GM12878 (cell line): ENCODE data around the gene IRAK3. TPM values are rescaled to one million over a fixed set of nuclear protein-coding genes. Genes with fewer than 3 reads are reported as not detected.

Experiments
- ATAC-seq: fragments of 200-7000 bp; cut with Tn5 transposase; 3 replicates; pipeline ENCODE4 v1.9.1; 2020; ENCODE audit warnings: mild to moderate bottlenecking, moderate library complexity
- BruUV-seq: library from RNA; stranded (reverse); fragments of 400-500 nt; replicated peaks from 2 replicates; lab custom pipeline; 2021; lab: Mats Ljungman, UMichigan
- CTCF ChIA-PET: fragments of 300-600 bp; sonication (Branson Sonifier 250); formaldehyde crosslinking; extraction: SDS; loops from one replicate; lab custom pipeline; 2021; ENCODE audit warnings: inconsistent platforms; lab: Yijun Ruan, JAX
- POLR2A ChIA-PET: fragments of 350-600 bp; formaldehyde crosslinking; extraction: SDS; loops from one replicate; lab custom pipeline; 2021; ENCODE audit warnings: inconsistent platforms; lab: Charles Lee
- RAD21 ChIA-PET: fragments of 300-600 bp; sonication (Branson Sonifier 250); formaldehyde crosslinking; loops from one replicate; lab custom pipeline; 2023; ENCODE audit warnings: antibody characterized with exemption; ENCODE audit not compliant: unreplicated experiment; lab: Charles Lee
- SMC1A ChIA-PET: fragments of 300-600 bp; sonication (Branson Sonifier 250); formaldehyde crosslinking; loops from one replicate; lab custom pipeline; 2023; ENCODE audit not compliant: unreplicated experiment, uncharacterized antibody; lab: Charles Lee
- DNase-seq: peaks from one replicate; pipeline ENCODE4 v3.0.0-alpha.2; 2011; ENCODE audit warnings: low read depth, low spot score
- FAIRE-seq: peaks from 3 replicates; lab custom pipeline; 2011; peaks lifted over from hg19 to GRCh38; lab: Jason Lieb, UNC
- H2AFZ ChIP-seq: 2 replicates; pipeline ENCODE4 v1.6.0; 2011; ENCODE audit warnings: low read depth, low read length, control low read depth; ENCODE audit not compliant: control insufficient read depth
- H3K27ac ChIP-seq: 2 replicates; pipeline ENCODE4 v1.5.1; 2011; ENCODE audit warnings: control low read depth; ENCODE audit not compliant: control insufficient read depth, insufficient read depth
- H3K27me3 ChIP-seq, 2 experiments: replicated peaks in 1 of 2; 2 replicates each; pipeline versions ENCODE4 v1.6.0 to v1.6.1; 2011; ENCODE audit warnings: low read length in 1 of 2; ENCODE audit not compliant: control insufficient read depth in 2 of 2, insufficient read depth in 2 of 2
- H3K36me3 ChIP-seq, 2 experiments: 2 replicates each; pipeline ENCODE4 v1.5.1; 2011; ENCODE audit warnings: low read length in 1 of 2; ENCODE audit not compliant: control insufficient read depth in 2 of 2, insufficient read depth in 2 of 2
- H3K4me1 ChIP-seq: 2 replicates; pipeline ENCODE4 v1.6.1; 2011; ENCODE audit warnings: mild to moderate bottlenecking, low read length, moderate library complexity, mixed read lengths; ENCODE audit not compliant: control insufficient read depth, insufficient read depth
- H3K4me2 ChIP-seq: 2 replicates; pipeline ENCODE4 v1.6.0; 2011; ENCODE audit warnings: control low read depth; ENCODE audit not compliant: control insufficient read depth, insufficient read depth
- H3K4me3 ChIP-seq: fragments of 200-600 bp; sonication (generic); 2 replicates; pipeline ENCODE4 v1.5.1; 2016
- H3K79me2 ChIP-seq: 2 replicates; pipeline ENCODE4 v1.6.0; 2011; ENCODE audit warnings: low read length; ENCODE audit not compliant: control insufficient read depth, insufficient read depth
- H3K9ac ChIP-seq: 2 replicates; pipeline ENCODE4 v1.8.0; 2011; ENCODE audit warnings: low read length, control low read depth, mixed read lengths; ENCODE audit not compliant: control insufficient read depth, insufficient read depth
- H3K9me3 ChIP-seq: replicated peaks from 3 replicates; pipeline ENCODE4 v1.5.1; 2011; ENCODE audit warnings: mild to moderate bottlenecking, low read length; ENCODE audit not compliant: control insufficient read depth, insufficient read depth
- H4K20me1 ChIP-seq: 2 replicates; pipeline ENCODE4 v1.6.0; 2011; ENCODE audit not compliant: control insufficient read depth, insufficient read depth
- BCL3 ChIP-seq: IDR thresholded peaks from 2 replicates; pipeline ENCODE4 v1.6.1; 2011; ENCODE audit warnings: borderline replicate concordance, low read depth, mild to moderate bottlenecking, moderate library complexity, low read length; ENCODE audit not compliant: insufficient read depth, poor library complexity, severe bottlenecking
- CBX3 ChIP-seq: fragments of 200-600 bp; sonication (generic); IDR thresholded peaks from 2 replicates; pipeline ENCODE4 v1.6.1; 2016; ENCODE audit warnings: low read depth, borderline replicate concordance
- ESRRA ChIP-seq: IDR thresholded peaks from 2 replicates; pipeline ENCODE4 v1.6.1; 2012; ENCODE audit warnings: mild to moderate bottlenecking, low read length, improper control_type of control experiment
- HDAC6 ChIP-seq: fragments of 200-600 bp; sonication (generic); IDR thresholded peaks from one replicate; pipeline ENCODE4 v1.8.0; 2017; ENCODE audit warnings: antibody characterized with exemption; ENCODE audit not compliant: unreplicated experiment
- JUND ChIP-seq: IDR thresholded peaks from 2 replicates; pipeline ENCODE4 v1.6.1; 2012; ENCODE audit warnings: low read depth, mild to moderate bottlenecking, low read length, improper control_type of control experiment, moderate library complexity
- MTA2 ChIP-seq: fragments of 450-650 bp; IDR thresholded peaks from 2 replicates; pipeline ENCODE4 v1.6.1; 2016; ENCODE audit warnings: low read depth, mild to moderate bottlenecking, moderate library complexity
- POLR2A ChIP-seq: IDR thresholded peaks from 2 replicates; pipeline ENCODE4 v1.6.1; 2011; ENCODE audit warnings: low read depth, mild to moderate bottlenecking, low read length
- RBBP5 ChIP-seq: fragments of 200-600 bp; sonication (generic); conservative IDR thresholded peaks from 2 replicates; pipeline ENCODE4 v1.6.1; 2016
- RCOR1 ChIP-seq: conservative IDR thresholded peaks from 2 replicates; pipeline ENCODE4 v1.6.1; 2012; ENCODE audit warnings: low read depth, low read length, improper control_type of control experiment
- RFX5 ChIP-seq: IDR thresholded peaks from 2 replicates; pipeline ENCODE4 v1.6.1; 2011; ENCODE audit warnings: low read depth, low read length, improper control_type of control experiment
- SKIL ChIP-seq: fragments of 450-650 bp; IDR thresholded peaks from 2 replicates; pipeline ENCODE4 v1.6.1; 2017; ENCODE audit warnings: mild to moderate bottlenecking, low read depth, inconsistent platforms; ENCODE audit not compliant: poor library complexity, severe bottlenecking
- SMAD5 ChIP-seq: IDR thresholded peaks from 2 replicates; pipeline ENCODE4 v1.6.1; 2016; ENCODE audit warnings: antibody characterized with exemption, low read depth
- TBL1XR1 ChIP-seq: IDR thresholded peaks from 2 replicates; pipeline ENCODE4 v1.6.1; 2012; ENCODE audit warnings: low read depth, low read length, improper control_type of control experiment
- USF2 ChIP-seq: IDR thresholded peaks from 2 replicates; pipeline ENCODE4 v1.6.1; 2011; ENCODE audit warnings: low read depth, low read length, improper control_type of control experiment, borderline replicate concordance
- ZNF622 ChIP-seq: fragments of 450-650 bp; IDR thresholded peaks from 2 replicates; pipeline ENCODE4 v1.6.1; 2017; ENCODE audit warnings: mild to moderate bottlenecking, inconsistent platforms
- WGBS: methylation state at CpG from one replicate; pipeline ENCODE4 v1.1.6; 2016; ENCODE audit warnings: low lambda C conversion rate; ENCODE audit not compliant: insufficient replicate concordance, insufficient coverage; ENCODE audit errors: missing lambda C conversion rate; 5-methylcytosine and 5-hydroxymethylcytosine counted together
- in situ Hi-C: fragments of 300-500 bp; cut with MboI; formaldehyde crosslinking; loops from 9 replicates; pipeline ENCODE4 v1.14.3; 2018; ENCODE audit warnings: mixed read lengths
- intact Hi-C: fragments of 100-400 bp; cut with micrococcal nuclease; formaldehyde crosslinking; loops from one replicate; pipeline ENCODE4 v1.14.2; 2022; ENCODE audit not compliant: unreplicated experiment
- polyA plus RNA-seq, 11 experiments: library from polyadenylated mRNA; depleted of rRNA in 4 of 11; unstranded in 6 of 11; stranded (reverse) in 5 of 11; fragments of >200 nt; fragmentation: Nextera tagmentation in 4 of 11; fragmentation: Illumina TruSeq in 1 of 11; extraction: Ambion mirVana in 4 of 11; extraction: Trizol in 1 of 11; gene quantifications; 1 replicate in 1 of 11; 2 replicates in 10 of 11; pipeline versions ENCODE4 v1.2.1 to v1.2.3, GENCODE V29; 2011 to 2016; ENCODE audit warnings: inconsistent platforms in 2 of 11, missing spikeins in 2 of 11, low read depth in 1 of 11
- total RNA-seq, 4 experiments: library from RNA; depleted of rRNA in 3 of 4; stranded (reverse); fragments of >200 nt in 3 of 4; fragmentation: Illumina TruSeq in 1 of 4; extraction: Trizol in 1 of 4; gene quantifications; 2 replicates each; pipeline versions ENCODE4 v1.2.1 to v1.2.3, GENCODE V29; 2013 to 2021

The IRAK3 gene
- total and polyA plus RNA-seq, 10 of the 15 experiments (the other 5 are each of a cell fraction or from before 2014, with no cell fraction given), result 1.4 to 14.1 (median 5.4) TPM

- no peak for TF ChIP-seq SKIL
- no peak for TF ChIP-seq HDAC6
- TF ChIP-seq, all 136 proteins: peak for 2
Observed at GRCh38 chr12:66203820-66204219, 14.8 kb downstream of the IRAK3 start (continued).

- no peaks in the 10 kb centered on the region for H3K36me3 ChIP-seq
- H3K27ac ChIP-seq, result no peak overlapping the region
- H2AFZ ChIP-seq, result no peak overlapping the region
- POLR2A ChIA-PET, result interaction anchor here (1.5 kb wide), 1 partner anchor 9 kb away, joined by 4 read pairs; no protein-coding TSS in a partner anchor
- H3K4me1 ChIP-seq, result no peaks in the 10 kb centered on the region
- no peak overlapping the region for H3K4me3 ChIP-seq
- H3K27me3 ChIP-seq, result no peaks in the 10 kb centered on the region
- no peak overlapping the region for H3K4me2 ChIP-seq
- ATAC-seq, result no peak
- H3K79me2 ChIP-seq, result no peaks in the 10 kb centered on the region
- H3K9ac ChIP-seq, result no peak overlapping the region
- in situ Hi-C loops, result no loop called here
- no peak for TF ChIP-seq TBL1XR1
- no peak for TF ChIP-seq RFX5
- no peak for TF ChIP-seq BCL3
- TF ChIP-seq RBBP5, result no peak
- no peak for TF ChIP-seq HDAC6
- TF ChIP-seq SMAD5, result no peak
- no peak for TF ChIP-seq ESRRA
- no peak for TF ChIP-seq MTA2
- no peak for TF ChIP-seq CBX3
- no peak for TF ChIP-seq POLR2A
- no peak for TF ChIP-seq ZNF622
- no peak for TF ChIP-seq JUND
- TF ChIP-seq USF2, result no peak
- no peak for TF ChIP-seq RCOR1
- TF ChIP-seq, all 136 proteins: peak for 0
- Histone ChIP-seq H3K9me3 (peaks cover under 1% of the 10 kb centered on the region; the same call in 2 of the 3 replicates), H4K20me1 (no peaks in the 10 kb centered on the region)
- ChIA-PET CTCF (no interaction called here), SMC1A (interaction anchor here (1.0 to 4.1 kb wide), 2 partner anchors 9 to 10 kb away, joined by 7 to 20 read pairs; no protein-coding TSS in a partner anchor), RAD21 (no interaction called here)
- WGBS, result 46% methylated on average over 1 of the region's 1 CpG
- intact Hi-C loops, result no loop called here
- BruUV-seq, result no TSS peak
- FAIRE-seq (no peak), DNase-seq (no peak)
Observed at GRCh38 chr12:66206141-66206540, 17.1 kb downstream of the IRAK3 start.
